Neuronal stem cell (in vitro differentiated cells): ENCODE data around the gene SNRNP70. TPM values are rescaled to one million over a fixed set of nuclear protein-coding genes. Genes with fewer than 3 reads are reported as not detected.
A peak's percentile ranks its signal among the peaks of the same experiment; 100 is the strongest.

Source experiments
- DNase-seq: peaks from one replicate; pipeline ENCODE4 v3.0.0-alpha.2; 2013; ENCODE audit warnings: low spot score
- H2AFZ ChIP-seq: one replicate; pipeline ENCODE4 v1.6.1; 2013; ENCODE audit warnings: mild to moderate bottlenecking, low read length, inconsistent platforms
- H2AK5ac ChIP-seq: 2 replicates; pipeline ENCODE4 v1.6.1; 2013; ENCODE audit warnings: low read depth, mild to moderate bottlenecking, inconsistent platforms, low read length, moderate library complexity, mixed read lengths
- H2BK120ac ChIP-seq: 2 replicates; pipeline ENCODE4 v1.6.1; 2013; ENCODE audit warnings: low read depth, mild to moderate bottlenecking, inconsistent platforms, low read length, moderate library complexity, mixed read lengths
- H2BK12ac ChIP-seq: one replicate; pipeline ENCODE4 v1.6.1; 2013; ENCODE audit warnings: low read length, inconsistent platforms
- H2BK15ac ChIP-seq: 2 replicates; pipeline ENCODE4 v1.6.1; 2013; ENCODE audit warnings: mild to moderate bottlenecking, low read length, inconsistent platforms, mixed read lengths
- H2BK5ac ChIP-seq: one replicate; pipeline ENCODE4 v1.6.1; 2013; ENCODE audit warnings: inconsistent platforms, mild to moderate bottlenecking, low read length, moderate library complexity
- H3K14ac ChIP-seq: one replicate; pipeline ENCODE4 v1.6.1; 2013; ENCODE audit warnings: low read length, inconsistent platforms
- H3K18ac ChIP-seq: 2 replicates; pipeline ENCODE4 v1.6.1; 2013; ENCODE audit warnings: low read length, inconsistent platforms
- H3K23ac ChIP-seq: 2 replicates; pipeline ENCODE4 v1.6.1; 2013; ENCODE audit warnings: low read depth, mild to moderate bottlenecking, mixed read lengths, low read length, inconsistent platforms; ENCODE audit not compliant: poor library complexity
- H3K27ac ChIP-seq: replicated peaks from 3 replicates; pipeline ENCODE4 v1.5.1; 2013; ENCODE audit warnings: low read length, inconsistent platforms
- H3K27me3 ChIP-seq, 3 experiments: 2 replicates each; pipeline ENCODE4 v1.6.1; 2013; ENCODE audit warnings: low read length in 3 of 3, mild to moderate bottlenecking in 2 of 3, inconsistent platforms in 1 of 3, low read depth in 1 of 3, mixed read lengths in 1 of 3, moderate library complexity in 1 of 3; ENCODE audit not compliant: control insufficient read depth in 3 of 3, insufficient read depth in 3 of 3
- H3K36me3 ChIP-seq, 2 donors: replicated peaks in 1 of 2; 2 replicates each; pipeline ENCODE4 v1.6.1; 2013; ENCODE audit warnings: low read length in 2 of 2; ENCODE audit not compliant: control insufficient read depth in 2 of 2, insufficient read depth in 2 of 2
- H3K4ac ChIP-seq: 2 replicates; pipeline ENCODE4 v1.6.1; 2013; ENCODE audit warnings: inconsistent platforms, mild to moderate bottlenecking, low read length, moderate library complexity
- H3K4me1 ChIP-seq, 2 donors: 1 replicate in 1 of 2; 2 replicates in 1 of 2; pipeline ENCODE4 v1.6.1; 2013; ENCODE audit warnings: low read length in 2 of 2, low read depth in 1 of 2; ENCODE audit not compliant: control insufficient read depth in 2 of 2, insufficient read depth in 1 of 2
- H3K4me2 ChIP-seq: one replicate; pipeline ENCODE4 v1.6.1; 2013; ENCODE audit warnings: mild to moderate bottlenecking, low read length, inconsistent platforms; ENCODE audit not compliant: insufficient read depth, poor library complexity, severe bottlenecking
- H3K4me3 ChIP-seq, 2 donors: 2 replicates each; pipeline ENCODE4 v1.5.1; 2013; ENCODE audit warnings: low read length in 2 of 2, mild to moderate bottlenecking in 2 of 2, inconsistent platforms in 1 of 2, moderate library complexity in 1 of 2
- H3K79me1 ChIP-seq: one replicate; pipeline ENCODE4 v1.6.1; 2013; ENCODE audit warnings: low read depth, mild to moderate bottlenecking, inconsistent platforms, low read length, moderate library complexity
- H3K9ac ChIP-seq: one replicate; pipeline ENCODE4 v1.6.1; 2013; ENCODE audit warnings: mild to moderate bottlenecking, low read depth, low read length, inconsistent platforms; ENCODE audit not compliant: poor library complexity
- H3K9me3 ChIP-seq, 2 donors: replicated peaks in 1 of 2; 2 replicates each; pipeline versions ENCODE3 to v1.6.1; 2013; ENCODE audit warnings: low read length in 2 of 2, mild to moderate bottlenecking in 2 of 2, inconsistent platforms in 1 of 2, low read depth in 1 of 2, mixed read lengths in 1 of 2, moderate library complexity in 1 of 2; ENCODE audit not compliant: control insufficient read depth in 2 of 2, insufficient read depth in 1 of 2
- H4K8ac ChIP-seq: one replicate; pipeline ENCODE4 v1.6.1; 2013; ENCODE audit warnings: low read depth, mild to moderate bottlenecking, inconsistent platforms, low read length, moderate library complexity
- H4K91ac ChIP-seq: one replicate; pipeline ENCODE4 v1.6.1; 2013; ENCODE audit warnings: low read length, low read depth, mild to moderate bottlenecking, inconsistent platforms; ENCODE audit not compliant: poor library complexity
- WGBS, 2 donors: extraction: QIAGEN DNeasy Blood & Tissue Kit; methylation state at CpG; one replicate each; pipeline ENCODE4 v1.1.7; 2013; ENCODE audit warnings: missing lambda C conversion rate in 2 of 2, mixed read lengths in 1 of 2; ENCODE audit not compliant: insufficient read length in 2 of 2, insufficient replicate concordance in 1 of 2; ENCODE audit errors: extremely low coverage in 2 of 2; 5-methylcytosine and 5-hydroxymethylcytosine counted together
- small RNA-seq: library from polyadenylated mRNA; stranded (forward); fragments of <200 nt; extraction: miRNeasy Mini kit (QIAGEN cat#:217004); gene quantifications from one replicate; pipeline ENCODE3, GENCODE V24; 2013; ENCODE audit not compliant: insufficient read depth

Gene SNRNP70

GRCh38 chr19:49157445-49158224, 72.4 kb downstream of the SNRNP70 start, which contains the start of gene TRPM4:
Gene TRPM4 (plus strand): TSS chr19:49157792. CDS start chr19:49157867, 75 bp downstream.
- Histone ChIP-seq H3K4me2 (peak within 1 kb of the TSS; percentile 78), H3K9ac (peak within 1 kb of the TSS; percentile 94), H3K4me3 (peak within 1 kb of the TSS; percentile 92 to 98), H3K27me3 (peaks cover 0 to 15% (median 0%) of the 10 kb centered on the region in 3 experiments), H4K8ac (peak within 1 kb of the TSS; percentile 1), H3K27ac (no peak within 1 kb of the TSS), H3K36me3 (peaks cover 0 to 20% of the 10 kb centered on the region in 2 donors), H4K91ac (no peak within 1 kb of the TSS), H3K18ac (peak within 1 kb of the TSS; percentile 97), H3K79me1 (peaks cover 2% of the 10 kb centered on the region), H2BK120ac (peak within 1 kb of the TSS; percentile 72), H3K4me1 (peaks cover 16 to 20% of the 10 kb centered on the region in 2 donors), H2BK15ac (peak within 1 kb of the TSS; percentile 84), H2AK5ac (peak within 1 kb of the TSS; percentile 60), H3K14ac (peak within 1 kb of the TSS; percentile 79), H3K9me3 (peaks cover 0 to 2% of the 10 kb centered on the region in 2 donors), H2AFZ (peak within 1 kb of the TSS; percentile 91), H3K23ac (peak within 1 kb of the TSS; percentile 99), H2BK5ac (peak within 1 kb of the TSS; percentile 53), H2BK12ac (no peak within 1 kb of the TSS), H3K4ac (peak within 1 kb of the TSS; percentile 94)
- peak; percentile 83 for DNase-seq
- no CpG with 5 or more reads among the region's 41 CpGs for WGBS, 2 donors

Small RNA genes within 50 kb of the gene (small RNA-seq; reads per million reads assigned to genes)
- not detected for gene RN7SL708P
